ENCODE results near the gene VMAC. TPM values are rescaled to one million over a fixed set of nuclear protein-coding genes. Genes with fewer than 3 reads are reported as not detected.

Gene VMAC
- total and polyA plus RNA-seq, 2 of the 8 experiments (the other 6 are each of a cell fraction or from before 2014, with no cell fraction given), result 1.3 to 2.2 TPM

DNA sequence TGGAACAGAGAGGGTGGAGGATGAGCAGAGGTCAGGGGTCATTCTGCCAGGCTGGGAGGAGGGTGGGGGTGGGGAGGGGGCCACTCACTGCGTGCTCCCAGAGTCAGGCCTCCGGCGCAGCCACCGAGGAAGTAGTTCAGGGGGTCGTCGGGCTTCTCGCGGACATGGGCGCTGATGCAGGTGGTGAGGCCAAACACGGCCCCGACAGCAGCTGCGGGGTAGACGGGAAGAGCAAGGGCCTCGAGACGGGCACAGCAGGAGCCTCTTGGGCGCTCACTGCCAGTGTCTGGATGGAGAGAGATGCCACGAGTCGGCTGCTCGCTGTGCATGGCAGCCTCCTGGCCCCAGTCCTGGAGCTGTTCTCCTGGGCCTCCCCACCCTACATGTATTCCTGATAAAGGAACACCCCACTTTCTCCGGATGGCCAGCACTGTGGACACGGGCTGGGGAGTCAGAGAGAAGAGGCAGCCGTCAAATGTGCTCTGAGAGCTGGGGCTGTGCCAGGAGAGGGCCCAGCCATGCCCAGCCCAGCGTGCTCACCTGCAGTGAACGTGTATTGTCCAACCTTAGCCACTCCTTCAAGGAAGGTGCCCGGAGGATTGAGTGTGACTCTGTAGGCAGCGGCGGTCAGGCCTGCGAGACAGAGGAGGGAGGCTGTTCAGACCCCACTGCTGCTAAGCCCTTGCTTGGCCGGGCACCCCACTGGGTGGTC is 8.2 kb upstream of the VMAC start:
- Histone ChIP-seq H3K9me3 (ENCODE audit: insufficient read depth in 2 of 2, low read depth in 1 of 2, low read length in 1 of 2) (no peaks in the 10 kb centered on the region), H4K5ac (ENCODE audit: insufficient read length, low read depth, low read length) (no peak overlapping the region), H2AFZ (ENCODE audit: low read length) (no peak overlapping the region), H2BK12ac (ENCODE audit: low read depth, low read length) (no peak overlapping the region), H4K20me1 (replicated peaks in 1 of 2; ENCODE audit: control insufficient read depth in 1 of 2, insufficient read depth in 2 of 2, low read length in 2 of 2) (peaks cover 8 to 23% of the 10 kb centered on the region in 2 experiments), H2BK20ac (ENCODE audit: low read length) (no peak overlapping the region), H2AK5ac (ENCODE audit: low read depth, low read length) (no peak overlapping the region), H3K56ac (replicated peaks; ENCODE audit: insufficient read length, low read depth, low read length) (no peak overlapping the region), H3K23ac (ENCODE audit: insufficient read length) (no peak overlapping the region), H3K79me2 (ENCODE audit: control insufficient read depth in 1 of 2, insufficient read depth in 2 of 2, low read length in 2 of 2) (peaks cover 0 to 22% of the 10 kb centered on the region in 2 experiments; a peak in 2 of 4 replicates), H4K8ac (ENCODE audit: extremely low read depth, insufficient read depth, low read length) (no peak overlapping the region; the same call in 1 of the 2 replicates), H3K4me3 (ENCODE audit: extremely low read depth in 1 of 4, insufficient read depth in 2 of 4, low read depth in 3 of 4, low read length in 4 of 4) (no peak overlapping the region), H3K4ac (replicated peaks; ENCODE audit: insufficient read length, low read depth, low read length) (no peak overlapping the region), H3K79me1 (ENCODE audit: low read depth, low read length) (peaks cover 2% of the 10 kb centered on the region; the same call in 1 of the 2 replicates), H3K9ac (replicated peaks in 1 of 4; ENCODE audit: extremely low read depth in 1 of 4, low read depth in 3 of 4, low read length in 3 of 4) (no peak overlapping the region), H3K23me2 (ENCODE audit: low read depth, low read length) (no peaks in the 10 kb centered on the region), H3K36me3 (ENCODE audit: control insufficient read depth in 2 of 4, insufficient read depth in 4 of 4, low read length in 3 of 4) (peaks cover 0 to 16% (median 8%) of the 10 kb centered on the region in 4 experiments; a peak in 5 of 8 replicates), H3K27me3 (replicated peaks in 1 of 4; ENCODE audit: control insufficient read depth in 3 of 4, extremely low read depth in 1 of 4, insufficient read depth in 3 of 4, low read length in 3 of 4) (peaks cover 0 to 1% (median 0%) of the 10 kb centered on the region in 4 experiments; a peak in 2 of 7 replicates), H3K4me2 (ENCODE audit: insufficient read depth in 1 of 2, low read depth in 2 of 2, low read length in 2 of 2) (no peak overlapping the region), H4K91ac (replicated peaks; ENCODE audit: insufficient read length, low read length) (no peak overlapping the region), H2BK5ac (ENCODE audit: low read depth, low read length) (no peak overlapping the region), H3K14ac (ENCODE audit: insufficient read length) (no peak overlapping the region), H3K18ac (ENCODE audit: extremely low read depth, low read length) (no peak overlapping the region), H3K4me1 (replicated peaks in 1 of 4; ENCODE audit: control insufficient read depth in 3 of 4, insufficient read depth in 4 of 4, low read length in 3 of 4) (peaks cover 0 to 8% (median 4%) of the 10 kb centered on the region in 4 experiments; a peak in 5 of 7 replicates), H2BK15ac (ENCODE audit: low read length) (no peak overlapping the region), H3K27ac (ENCODE audit: low read depth, low read length) (no peak overlapping the region; the same call in 1 of the 2 replicates), H2BK120ac (replicated peaks; ENCODE audit: low read depth, low read length) (no peak overlapping the region)
- no peak for FAIRE-seq
- ChIA-PET CTCF (ENCODE audit: partially characterized antibody) (interaction anchor here (0.9 to 1.8 kb wide), 9 partner anchors 11 to 1810 kb away, joined by 3 to 12 read pairs (median 4); partner anchors contain the start of gene NRTN), POLR2A (ENCODE audit: partially characterized antibody) (interaction anchor here (0.7 to 3.7 kb wide), 8 partner anchors 8 to 205 kb away, joined by 3 to 20 read pairs (median 4); no protein-coding TSS in a partner anchor)
- TF ChIP-seq, protein P1, sequence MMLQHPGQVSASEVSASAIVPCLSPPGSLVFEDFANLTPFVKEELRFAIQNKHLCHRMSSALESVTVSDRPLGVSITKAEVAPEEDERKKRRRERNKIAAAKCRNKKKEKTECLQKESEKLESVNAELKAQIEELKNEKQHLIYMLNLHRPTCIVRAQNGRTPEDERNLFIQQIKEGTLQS (IDR thresholded peaks at IDR 0.05; ENCODE audit: insufficient read depth, low read depth, low read length), result no peak
- TF ChIP-seq JUND (IDR thresholded peaks at IDR 0.05; ENCODE audit: low read length) (no peak), CTBP2 (IDR thresholded peaks at IDR 0.05; ENCODE audit: borderline replicate concordance, insufficient read depth, insufficient read length, low read length) (no peak), SUZ12 (IDR thresholded peaks at IDR 0.05; ENCODE audit: low read length) (no peak), SAP30 (IDR thresholded peaks at IDR 0.05; ENCODE audit: insufficient read depth, insufficient replicate concordance, low read length) (no peak), SIN3A (conservative IDR thresholded peaks at IDR 0.05 in 1 of 2, IDR thresholded peaks at IDR 0.05 in 1 of 2; ENCODE audit: low read depth in 1 of 2, low read length in 2 of 2) (no peak)
- DNase-seq (ENCODE audit: low read depth in 1 of 2, low spot score in 2 of 2), result no peak
- 93% methylated on average over 27 of the region's 29 CpGs; no CpG with 5 or more reads in 1 of the 2 experiments for whole genome bisulfite sequencing, 2 experiments (ENCODE audit: extremely low coverage in 1 of 2, insufficient coverage in 1 of 2, insufficient read length in 1 of 2, insufficient replicate concordance in 2 of 2, low coverage in 1 of 2, low lambda C conversion rate in 2 of 2, missing lambda C conversion rate in 1 of 2)
